HepG2 (cell line): ENCODE measurements around the gene HSPA1A. TPM values are rescaled to one million over a fixed set of nuclear protein-coding genes. Genes with fewer than 3 reads are reported as not detected.

Source experiments
- ARHGAP35 ChIP-seq: sonication (generic); formaldehyde crosslinking; IDR thresholded peaks from 2 replicates; pipeline ENCODE4 v1.9.0; 2022; ENCODE audit warnings: mild to moderate bottlenecking, inconsistent platforms, moderate library complexity, missing genetic modification reagents, borderline replicate concordance
- CENPX ChIP-seq: sonication (generic); formaldehyde crosslinking; IDR thresholded peaks from 2 replicates; pipeline ENCODE4 v1.9.0; 2021; ENCODE audit warnings: mild to moderate bottlenecking, missing genetic modification reagents, moderate library complexity
- FOSL2 ChIP-seq: sonication (generic); formaldehyde crosslinking; IDR thresholded peaks from 2 replicates; pipeline ENCODE4 v1.4.0; 2020; ENCODE audit warnings: missing genetic modification reagents
- KDM1A ChIP-seq: IDR thresholded peaks from 2 replicates; pipeline ENCODE4 v1.6.1; 2016; ENCODE audit warnings: missing compliant biosample characterization
- KDM3A ChIP-seq: IDR thresholded peaks from 2 replicates; pipeline ENCODE4 v1.6.1; 2018; ENCODE audit warnings: low read depth, missing compliant biosample characterization
- MED13 ChIP-seq: sonication (generic); formaldehyde crosslinking; IDR thresholded peaks from 2 replicates; pipeline ENCODE4 v1.5.0; 2020; ENCODE audit warnings: missing genetic modification reagents
- MYNN ChIP-seq: sonication (generic); formaldehyde crosslinking; IDR thresholded peaks from 2 replicates; pipeline ENCODE4 v1.4.0; 2020; ENCODE audit warnings: mild to moderate bottlenecking, low read depth, missing genetic modification reagents
- PRMT3 ChIP-seq: sonication (generic); formaldehyde crosslinking; IDR thresholded peaks from 2 replicates; pipeline ENCODE4 v1.8.1; 2022; ENCODE audit warnings: low read depth, mild to moderate bottlenecking, moderate library complexity, missing genetic modification reagents, borderline replicate concordance
- RARG ChIP-seq: sonication (generic); formaldehyde crosslinking; IDR thresholded peaks from 2 replicates; pipeline ENCODE4 v1.4.0; 2020; ENCODE audit warnings: low read depth, mild to moderate bottlenecking, missing genetic modification reagents
- RFX1 ChIP-seq: fragments of 450-650 bp; IDR thresholded peaks from 2 replicates; pipeline ENCODE4 v1.6.1; 2017
- RXRA ChIP-seq: sonication (generic); formaldehyde crosslinking; IDR thresholded peaks from 2 replicates; pipeline ENCODE4 v1.5.1; 2020; ENCODE audit warnings: missing genetic modification reagents
- TP53 ChIP-seq: sonication (generic); formaldehyde crosslinking; conservative IDR thresholded peaks from 2 replicates; pipeline ENCODE4 v1.4.0; 2020; ENCODE audit warnings: missing genetic modification reagents
- YY1 ChIP-seq: IDR thresholded peaks from 2 replicates; pipeline ENCODE4 v1.6.1; 2011; ENCODE audit warnings: low read length, low read depth, moderate library complexity, mild to moderate bottlenecking; ENCODE audit not compliant: insufficient read depth, insufficient replicate concordance
- ZKSCAN8 ChIP-seq: IDR thresholded peaks from 2 replicates; pipeline ENCODE4 v1.6.1; 2016; ENCODE audit warnings: borderline replicate concordance, missing genetic modification reagents, missing compliant biosample characterization
- ZNF264 ChIP-seq: sonication (generic); formaldehyde crosslinking; IDR thresholded peaks from 2 replicates; pipeline ENCODE4 v1.4.0; 2020; ENCODE audit warnings: missing genetic modification reagents
- ZNF34 ChIP-seq: sonication (generic); formaldehyde crosslinking; IDR thresholded peaks from 2 replicates; pipeline ENCODE4 v1.4.0; 2020; ENCODE audit warnings: mild to moderate bottlenecking, missing genetic modification reagents, borderline replicate concordance
- ZNF558 ChIP-seq: sonication (generic); formaldehyde crosslinking; IDR thresholded peaks from 2 replicates; pipeline ENCODE4 v1.9.0; 2022; ENCODE audit warnings: mild to moderate bottlenecking, missing genetic modification reagents, borderline replicate concordance
- ZNF614 ChIP-seq: IDR thresholded peaks from 2 replicates; pipeline ENCODE4 v1.6.1; 2018; ENCODE audit warnings: missing biosample characterization, missing genetic modification reagents, inconsistent platforms, borderline replicate concordance
- ZNF792 ChIP-seq: IDR thresholded peaks from 2 replicates; pipeline ENCODE4 v1.6.1; 2016
- ZNF841 ChIP-seq: sonication (generic); formaldehyde crosslinking; IDR thresholded peaks from 2 replicates; pipeline ENCODE4 v1.8.1; 2023; ENCODE audit warnings: missing genetic modification reagents, borderline replicate concordance
- polyA plus RNA-seq, 8 experiments: library from polyadenylated mRNA; depleted of rRNA in 3 of 8; stranded (reverse) in 7 of 8; unstranded in 1 of 8; fragments of >200 nt; fragmentation: Illumina TruSeq in 4 of 8; extraction: Trizol in 4 of 8; gene quantifications; 2 replicates each; pipeline versions ENCODE4 v1.2.1 to v1.2.3, GENCODE V29; 2011 to 2016; ENCODE audit warnings: low read depth in 4 of 8, missing spikeins in 1 of 8, mixed read lengths in 1 of 8; ENCODE audit not compliant: insufficient read depth in 1 of 8
- total RNA-seq, 5 experiments: library from RNA; depleted of rRNA; stranded (reverse); fragments of >200 nt; fragmentation: Illumina TruSeq; extraction: Trizol; gene quantifications; 2 replicates each; pipeline ENCODE4 v1.2.3, GENCODE V29; 2016; ENCODE audit warnings: low read depth in 1 of 5
- TF ChIP-seq, protein P1 (sequence below), 2 experiments: sonication (generic) in 1 of 2; formaldehyde crosslinking in 1 of 2; IDR thresholded peaks; 2 replicates each; pipeline versions ENCODE4 v1.4.0 to v1.6.1; 2016 to 2020; ENCODE audit warnings: borderline replicate concordance in 1 of 2, low read depth in 1 of 2, mild to moderate bottlenecking in 1 of 2, missing genetic modification reagents in 1 of 2
- TF ChIP-seq, protein P2 (sequence below), 2 experiments: IDR thresholded peaks; 2 replicates each; pipeline ENCODE4 v1.6.1; 2011 to 2012; ENCODE audit warnings: low read length in 2 of 2, borderline replicate concordance in 1 of 2, low read depth in 1 of 2, mild to moderate bottlenecking in 1 of 2, moderate library complexity in 1 of 2

The HSPA1A gene
- total and polyA plus RNA-seq, 2 of the 13 experiments (the other 11 are each of a cell fraction or from before 2014, with no cell fraction given), result 44.5 to 85.0 TPM

DNA sequence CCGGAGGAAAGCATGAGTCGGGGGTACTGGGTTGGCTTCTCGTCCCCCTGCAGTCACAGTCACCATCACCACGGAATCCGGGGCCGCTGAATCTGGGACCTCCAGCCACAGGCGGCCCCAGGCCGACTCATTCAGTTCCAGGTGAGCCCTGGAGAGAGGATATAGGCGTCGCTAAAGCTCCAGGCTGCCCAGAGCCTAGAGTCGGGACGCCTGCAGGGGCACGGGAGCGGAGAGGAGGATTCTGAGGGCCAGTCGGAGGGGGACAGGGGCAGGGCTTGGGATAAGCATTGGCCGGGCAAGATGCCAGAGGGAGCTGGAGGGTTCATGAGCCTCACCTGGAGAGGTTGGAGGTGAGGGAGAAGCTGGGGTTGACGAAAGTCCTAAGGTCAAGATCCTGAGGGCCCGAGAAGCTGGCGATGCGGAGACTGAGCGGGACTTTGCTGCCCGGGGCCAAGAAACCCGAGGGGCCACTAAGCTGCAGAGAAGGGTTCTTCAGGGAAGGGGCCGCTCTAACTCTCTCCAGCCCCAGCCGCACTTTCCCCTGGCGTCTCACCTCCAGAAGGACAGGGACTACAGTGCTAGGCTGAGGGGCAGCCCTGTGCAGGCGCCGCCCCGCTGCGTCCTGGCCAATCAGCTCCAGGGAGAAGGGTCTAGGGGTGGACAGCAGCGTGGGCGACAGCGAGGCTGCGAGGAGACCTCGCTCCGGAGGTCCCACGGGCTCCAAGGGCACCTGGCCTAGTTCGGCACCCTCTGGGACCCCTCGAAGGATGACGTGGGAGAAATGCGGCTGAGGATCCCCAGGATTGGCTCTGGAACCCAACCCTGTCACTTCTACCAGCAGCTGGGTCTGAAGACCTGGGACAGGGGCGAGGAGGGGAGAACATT is 49.2 kb upstream of the HSPA1A start (continued):
- no peak for TF ChIP-seq ZNF264 (CRISPR knock-in tag)
- no peak for TF ChIP-seq ZNF792 (CRISPR knock-in tag)
- TF ChIP-seq RFX1, result no peak
- TF ChIP-seq KDM1A (CRISPR knock-in tag), result no peak
- no peak for TF ChIP-seq PRMT3 (CRISPR knock-in tag)
- TF ChIP-seq RARG, result no peak
- TF ChIP-seq, protein P1, sequence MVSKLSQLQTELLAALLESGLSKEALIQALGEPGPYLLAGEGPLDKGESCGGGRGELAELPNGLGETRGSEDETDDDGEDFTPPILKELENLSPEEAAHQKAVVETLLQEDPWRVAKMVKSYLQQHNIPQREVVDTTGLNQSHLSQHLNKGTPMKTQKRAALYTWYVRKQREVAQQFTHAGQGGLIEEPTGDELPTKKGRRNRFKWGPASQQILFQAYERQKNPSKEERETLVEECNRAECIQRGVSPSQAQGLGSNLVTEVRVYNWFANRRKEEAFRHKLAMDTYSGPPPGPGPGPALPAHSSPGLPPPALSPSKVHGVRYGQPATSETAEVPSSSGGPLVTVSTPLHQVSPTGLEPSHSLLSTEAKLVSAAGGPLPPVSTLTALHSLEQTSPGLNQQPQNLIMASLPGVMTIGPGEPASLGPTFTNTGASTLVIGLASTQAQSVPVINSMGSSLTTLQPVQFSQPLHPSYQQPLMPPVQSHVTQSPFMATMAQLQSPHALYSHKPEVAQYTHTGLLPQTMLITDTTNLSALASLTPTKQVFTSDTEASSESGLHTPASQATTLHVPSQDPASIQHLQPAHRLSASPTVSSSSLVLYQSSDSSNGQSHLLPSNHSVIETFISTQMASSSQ (IDR thresholded peaks at IDR 0.05; ENCODE audit: low read depth), result no peak
- TF ChIP-seq, protein P1 (CRISPR knock-in tag; IDR thresholded peaks at IDR 0.05; ENCODE audit: borderline replicate concordance), result peak; percentile 51; the same call in 1 of the 2 replicates
- no peak for TF ChIP-seq YY1
- no peak; the same call in 1 of the 2 replicates for TF ChIP-seq ZNF558 (CRISPR knock-in tag)
- TF ChIP-seq CENPX (CRISPR knock-in tag), result no peak
- TF ChIP-seq, protein P2, sequence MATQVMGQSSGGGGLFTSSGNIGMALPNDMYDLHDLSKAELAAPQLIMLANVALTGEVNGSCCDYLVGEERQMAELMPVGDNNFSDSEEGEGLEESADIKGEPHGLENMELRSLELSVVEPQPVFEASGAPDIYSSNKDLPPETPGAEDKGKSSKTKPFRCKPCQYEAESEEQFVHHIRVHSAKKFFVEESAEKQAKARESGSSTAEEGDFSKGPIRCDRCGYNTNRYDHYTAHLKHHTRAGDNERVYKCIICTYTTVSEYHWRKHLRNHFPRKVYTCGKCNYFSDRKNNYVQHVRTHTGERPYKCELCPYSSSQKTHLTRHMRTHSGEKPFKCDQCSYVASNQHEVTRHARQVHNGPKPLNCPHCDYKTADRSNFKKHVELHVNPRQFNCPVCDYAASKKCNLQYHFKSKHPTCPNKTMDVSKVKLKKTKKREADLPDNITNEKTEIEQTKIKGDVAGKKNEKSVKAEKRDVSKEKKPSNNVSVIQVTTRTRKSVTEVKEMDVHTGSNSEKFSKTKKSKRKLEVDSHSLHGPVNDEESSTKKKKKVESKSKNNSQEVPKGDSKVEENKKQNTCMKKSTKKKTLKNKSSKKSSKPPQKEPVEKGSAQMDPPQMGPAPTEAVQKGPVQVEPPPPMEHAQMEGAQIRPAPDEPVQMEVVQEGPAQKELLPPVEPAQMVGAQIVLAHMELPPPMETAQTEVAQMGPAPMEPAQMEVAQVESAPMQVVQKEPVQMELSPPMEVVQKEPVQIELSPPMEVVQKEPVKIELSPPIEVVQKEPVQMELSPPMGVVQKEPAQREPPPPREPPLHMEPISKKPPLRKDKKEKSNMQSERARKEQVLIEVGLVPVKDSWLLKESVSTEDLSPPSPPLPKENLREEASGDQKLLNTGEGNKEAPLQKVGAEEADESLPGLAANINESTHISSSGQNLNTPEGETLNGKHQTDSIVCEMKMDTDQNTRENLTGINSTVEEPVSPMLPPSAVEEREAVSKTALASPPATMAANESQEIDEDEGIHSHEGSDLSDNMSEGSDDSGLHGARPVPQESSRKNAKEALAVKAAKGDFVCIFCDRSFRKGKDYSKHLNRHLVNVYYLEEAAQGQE (IDR thresholded peaks at IDR 0.05; ENCODE audit: borderline replicate concordance in 1 of 2, low read depth in 1 of 2, low read length in 2 of 2), result no peak
- TF ChIP-seq ZNF841 (CRISPR knock-in tag), result no peak
- no peak for TF ChIP-seq MED13 (CRISPR knock-in tag)
- TF ChIP-seq ARHGAP35 (CRISPR knock-in tag), result no peak; the same call in 1 of the 2 replicates
- 0 out of 2 replicates have a peak, but pooled peaks have one; percentile 19 for TF ChIP-seq KDM3A (CRISPR knock-in tag)
- TF ChIP-seq RXRA (CRISPR knock-in tag), result peak; percentile 44
- no peak; the same call in 1 of the 2 replicates for TF ChIP-seq TP53 (CRISPR knock-in tag)
- no peak for TF ChIP-seq MYNN (CRISPR knock-in tag)
- TF ChIP-seq ZNF34 (CRISPR knock-in tag), result no peak
- TF ChIP-seq FOSL2 (CRISPR knock-in tag), result 0 out of 2 replicates have a peak, but pooled peaks have one; percentile 16
- peak; percentile 73; the same call in 1 of the 2 replicates for TF ChIP-seq ZNF614 (CRISPR knock-in tag)
- TF ChIP-seq ZKSCAN8 (CRISPR knock-in tag), result no peak
